Activated CD8-positive, alpha-beta memory T cell treated with anti-CD3 and anti-CD28 coated beads, Interleukin-2, amount 50 U/mL, for 24 hours (primary cell): Measurements from ENCODE around the gene ESYT3.
A peak's percentile ranks its signal among the peaks of the same experiment; 100 is the strongest.

Experiments used
- DNase-seq: peaks from one replicate; pipeline ENCODE4 v3.0.0-alpha.2; 2020; ENCODE audit errors: extremely low read depth

ESYT3 gene

GRCh38 chr3:138434276-138434874 lies at the start of gene ESYT3:
ESYT3 (plus strand) TSS chr3:138434616; CDS start chr3:138434799, 183 bp downstream.
- peak; percentile 9 for DNase-seq

- DNase-seq: no peak
These were observed 49.4 kb upstream of the ESYT3 start for GRCh38 chr3:138384976-138385375.

- DNase-seq: no peak
These were observed 45.2 kb upstream of the ESYT3 start for GRCh38 chr3:138389144-138389601.

GRCh38 chr3:138389841-138390581 lies 44.4 kb upstream of the ESYT3 start:
- no peak for DNase-seq

GRCh38 chr3:138390582-138390932 lies 43.9 kb upstream of the ESYT3 start:
- DNase-seq: no peak

GRCh38 chr3:138394156-138394555 lies 40.3 kb upstream of the ESYT3 start:
- no peak for DNase-seq

- no peak for DNase-seq
These were observed 39.7 kb upstream of the ESYT3 start for GRCh38 chr3:138394686-138395085.

- DNase-seq: no peak
These were observed 38.3 kb upstream of the ESYT3 start for GRCh38 chr3:138395865-138396751.

- DNase-seq: no peak
These were observed 37.5 kb upstream of the ESYT3 start for GRCh38 chr3:138396752-138397410.

- DNase-seq: no peak
These were observed 36.4 kb upstream of the ESYT3 start for GRCh38 chr3:138397983-138398382.

GRCh38 chr3:138398791-138399575 lies 35.4 kb upstream of the ESYT3 start:
- no peak for DNase-seq

- no peak for DNase-seq
These were observed 34.6 kb upstream of the ESYT3 start for GRCh38 chr3:138399766-138400165.

- DNase-seq: no peak
These were observed 33.8 kb upstream of the ESYT3 start for GRCh38 chr3:138400651-138401070.

- no peak for DNase-seq
These were observed 32.6 kb upstream of the ESYT3 start for GRCh38 chr3:138401834-138402233.

- DNase-seq: no peak
These were observed 30.3 kb upstream of the ESYT3 start for GRCh38 chr3:138404121-138404520.

GRCh38 chr3:138405001-138405400 lies 29.4 kb upstream of the ESYT3 start:
- DNase-seq: no peak

- no peak for DNase-seq
These were observed 28.9 kb upstream of the ESYT3 start for GRCh38 chr3:138405486-138405885.

GRCh38 chr3:138406606-138407005 lies 27.8 kb upstream of the ESYT3 start:
- no peak for DNase-seq

GRCh38 chr3:138407236-138407907 lies 27.0 kb upstream of the ESYT3 start:
- DNase-seq: no peak

- DNase-seq: no peak
These were observed 25.5 kb upstream of the ESYT3 start for GRCh38 chr3:138408751-138409570.
